GM12873 (cell line): ENCODE results near the gene STK24.

Experiments
- TF ChIP-seq, protein P1 (sequence below): IDR thresholded peaks from 2 replicates; pipeline ENCODE4 v1.5.1; 2012; ENCODE audit warnings: low read depth, mild to moderate bottlenecking, moderate library complexity, low read length, control low read depth; ENCODE audit not compliant: insufficient read depth; ENCODE audit errors: missing control alignments

The STK24 gene

GRCh38 chr13:98504371-98504963, 72.4 kb downstream of the STK24 start:
- TF ChIP-seq, protein P1, sequence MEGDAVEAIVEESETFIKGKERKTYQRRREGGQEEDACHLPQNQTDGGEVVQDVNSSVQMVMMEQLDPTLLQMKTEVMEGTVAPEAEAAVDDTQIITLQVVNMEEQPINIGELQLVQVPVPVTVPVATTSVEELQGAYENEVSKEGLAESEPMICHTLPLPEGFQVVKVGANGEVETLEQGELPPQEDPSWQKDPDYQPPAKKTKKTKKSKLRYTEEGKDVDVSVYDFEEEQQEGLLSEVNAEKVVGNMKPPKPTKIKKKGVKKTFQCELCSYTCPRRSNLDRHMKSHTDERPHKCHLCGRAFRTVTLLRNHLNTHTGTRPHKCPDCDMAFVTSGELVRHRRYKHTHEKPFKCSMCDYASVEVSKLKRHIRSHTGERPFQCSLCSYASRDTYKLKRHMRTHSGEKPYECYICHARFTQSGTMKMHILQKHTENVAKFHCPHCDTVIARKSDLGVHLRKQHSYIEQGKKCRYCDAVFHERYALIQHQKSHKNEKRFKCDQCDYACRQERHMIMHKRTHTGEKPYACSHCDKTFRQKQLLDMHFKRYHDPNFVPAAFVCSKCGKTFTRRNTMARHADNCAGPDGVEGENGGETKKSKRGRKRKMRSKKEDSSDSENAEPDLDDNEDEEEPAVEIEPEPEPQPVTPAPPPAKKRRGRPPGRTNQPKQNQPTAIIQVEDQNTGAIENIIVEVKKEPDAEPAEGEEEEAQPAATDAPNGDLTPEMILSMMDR, result no peak

DNA sequence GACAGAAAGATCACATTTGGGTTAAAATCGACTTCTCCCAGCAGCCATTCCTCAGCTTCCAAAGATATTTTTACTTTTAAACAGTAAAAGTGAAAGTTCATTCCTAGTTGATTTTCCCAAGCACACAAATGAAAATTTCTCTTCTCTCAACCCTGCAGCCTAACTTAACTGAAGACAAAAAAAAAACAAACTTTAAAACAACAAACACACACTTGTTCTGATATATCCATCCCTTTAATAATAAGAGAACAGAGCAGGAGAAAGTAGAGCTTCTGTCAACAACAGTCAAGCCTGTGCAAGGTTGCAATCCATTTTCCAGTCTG, 72.9 kb downstream of the STK24 start:
- TF ChIP-seq, protein P1, result no peak

DNA sequence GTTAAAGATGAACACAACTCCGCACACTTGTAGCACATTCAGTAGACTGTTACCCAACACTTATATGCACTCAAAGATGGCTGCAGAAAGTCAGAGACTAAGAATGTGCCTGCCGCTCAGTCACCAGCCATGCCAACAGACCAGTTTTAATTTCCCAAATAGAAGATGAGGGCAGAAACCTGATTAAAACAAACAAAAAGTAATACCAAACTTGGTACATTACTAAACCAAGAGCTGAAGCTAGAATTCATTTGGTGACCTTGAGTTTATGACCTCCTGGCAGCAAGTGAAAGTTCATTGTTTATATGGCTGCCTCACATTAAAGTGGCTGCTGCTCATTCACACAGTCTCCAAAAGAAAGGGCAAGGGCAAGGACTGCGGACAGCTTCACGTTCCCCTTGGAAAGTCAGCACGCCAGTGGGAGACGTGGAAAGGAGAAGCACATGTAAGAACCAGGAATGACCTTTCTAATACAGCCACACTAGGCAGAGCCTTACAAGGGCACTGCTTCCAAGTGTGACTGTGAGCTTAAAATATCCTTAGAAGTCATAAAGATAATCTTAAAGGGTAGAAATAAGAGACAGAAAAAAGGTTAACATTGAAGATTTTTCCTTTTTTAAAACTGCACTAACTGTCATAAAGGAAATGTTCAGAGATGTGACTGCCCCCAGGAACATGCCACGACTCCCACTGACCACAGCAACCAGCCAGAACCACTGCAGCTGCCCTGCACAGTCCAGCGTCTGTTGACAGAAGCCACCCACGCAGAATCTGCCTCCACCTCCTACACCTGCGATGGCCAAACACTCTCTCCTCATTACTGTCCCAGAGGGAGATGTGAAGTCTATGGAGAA, 73.5 kb downstream of the STK24 start:
- TF ChIP-seq, protein P1, result no peak

DNA sequence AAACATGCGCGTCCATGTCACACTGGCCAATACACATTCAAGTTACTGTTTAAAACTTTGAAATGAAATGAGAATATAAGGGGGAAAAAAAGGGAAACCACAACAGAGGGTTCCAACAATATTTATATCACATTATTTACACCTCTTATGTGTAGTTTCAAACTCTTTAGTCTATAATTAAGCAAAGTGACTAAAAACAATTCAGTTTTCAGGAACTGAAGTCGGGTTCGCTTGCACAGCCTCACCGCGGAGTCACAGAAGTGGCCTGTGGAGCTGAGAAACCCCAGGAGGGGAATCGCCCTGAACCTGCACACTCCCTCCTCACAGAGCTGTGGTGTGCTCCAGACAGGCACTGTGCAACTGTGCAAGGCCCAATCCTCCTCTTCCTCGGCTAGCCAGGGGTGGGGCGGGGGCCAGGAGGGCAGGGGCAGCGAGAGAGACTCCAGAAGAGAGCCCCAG, 75.9 kb downstream of the STK24 start:
- TF ChIP-seq, protein P1, result no peak

- TF ChIP-seq, protein P1, result no peak
Measured at GRCh38 chr13:98496966-98497365, 79.9 kb downstream of the STK24 start.

- TF ChIP-seq, protein P1, result no peak
Measured at GRCh38 chr13:98496479-98496791, 80.5 kb downstream of the STK24 start.

DNA sequence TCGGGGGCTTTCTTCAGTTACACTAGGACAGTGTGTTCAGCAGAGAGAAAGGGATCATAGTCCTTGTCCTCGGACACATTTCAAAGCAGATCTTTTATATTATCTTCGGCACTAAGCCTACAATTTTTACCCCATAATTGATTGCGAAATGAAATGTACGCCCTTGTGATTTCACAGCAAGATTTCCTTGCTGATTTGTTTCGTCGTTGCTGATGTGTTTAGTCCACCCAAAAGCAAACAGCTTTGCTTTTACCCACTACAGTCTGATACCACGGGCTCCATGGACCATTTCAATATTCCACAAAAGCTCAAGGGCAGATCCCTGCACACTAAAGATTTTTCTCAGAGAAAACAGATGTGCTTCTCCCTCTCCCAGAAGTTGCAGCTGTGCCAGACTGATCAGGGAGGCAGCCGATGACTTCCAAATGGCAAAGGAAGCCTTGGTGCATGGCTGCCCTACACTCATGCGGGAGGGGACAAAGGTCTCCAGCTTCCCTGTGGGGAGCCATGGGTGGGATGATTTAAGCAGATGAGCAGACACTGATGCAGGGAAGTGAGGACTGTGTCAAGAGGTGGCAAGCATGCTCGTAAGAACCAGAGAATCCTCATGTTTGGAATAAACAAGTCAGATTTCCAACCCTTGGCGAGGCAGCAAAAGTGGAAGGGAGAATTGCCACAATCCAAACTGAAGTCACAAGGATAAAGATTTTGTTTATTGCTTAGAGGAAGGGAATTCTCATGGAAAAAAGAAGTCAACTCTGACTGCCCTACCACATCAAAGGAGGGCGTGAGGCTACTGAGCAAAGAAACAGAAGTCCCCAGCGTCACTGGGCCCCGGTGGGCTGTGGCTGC, 81.1 kb downstream of the STK24 start:
- TF ChIP-seq, protein P1, result no peak
